Activated CD4-positive, alpha-beta T cell treated with anti-CD3 and anti-CD28 coated beads for 4 hours (primary cell): Measurements from ENCODE around the gene FXYD2.

Experiments
- DNase-seq, 2 donors: peaks; one replicate each; pipeline ENCODE4 v3.0.0-alpha.2; 2020

FXYD2 gene

DNA sequence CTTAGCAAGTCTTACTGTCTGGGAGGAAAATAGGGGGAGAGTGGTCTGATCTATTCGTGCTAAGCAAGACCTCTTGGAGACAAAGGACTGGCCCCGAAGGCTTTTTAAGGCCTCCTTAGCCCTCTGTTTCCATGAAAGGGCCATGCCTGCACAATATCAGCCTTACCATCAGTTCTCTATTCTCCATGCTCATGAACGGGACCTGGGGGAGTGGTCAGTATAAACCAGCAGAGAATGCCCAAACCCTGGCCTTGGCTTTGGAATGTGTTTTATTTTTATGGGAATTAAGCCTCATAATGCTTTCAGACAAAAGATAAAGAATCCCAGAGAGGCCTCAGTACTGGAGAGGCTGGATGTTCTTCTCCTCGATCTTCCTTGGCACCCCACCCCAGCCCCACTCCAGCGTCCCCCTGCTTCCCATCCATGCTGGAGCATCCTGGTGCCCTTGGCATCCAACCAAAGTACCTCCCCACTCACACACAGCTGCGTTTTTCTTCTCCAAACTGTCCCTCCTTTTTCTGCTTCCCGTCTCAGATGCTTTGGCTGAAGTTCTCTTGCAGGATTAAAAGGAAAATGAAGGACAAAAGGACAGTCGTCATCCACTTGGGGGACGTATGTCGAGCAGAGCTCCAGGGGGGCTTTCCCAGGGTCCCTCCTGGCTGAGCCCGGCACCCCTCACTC lies 33.3 kb upstream of the FXYD2 start:
- no peak for DNase-seq

DNA sequence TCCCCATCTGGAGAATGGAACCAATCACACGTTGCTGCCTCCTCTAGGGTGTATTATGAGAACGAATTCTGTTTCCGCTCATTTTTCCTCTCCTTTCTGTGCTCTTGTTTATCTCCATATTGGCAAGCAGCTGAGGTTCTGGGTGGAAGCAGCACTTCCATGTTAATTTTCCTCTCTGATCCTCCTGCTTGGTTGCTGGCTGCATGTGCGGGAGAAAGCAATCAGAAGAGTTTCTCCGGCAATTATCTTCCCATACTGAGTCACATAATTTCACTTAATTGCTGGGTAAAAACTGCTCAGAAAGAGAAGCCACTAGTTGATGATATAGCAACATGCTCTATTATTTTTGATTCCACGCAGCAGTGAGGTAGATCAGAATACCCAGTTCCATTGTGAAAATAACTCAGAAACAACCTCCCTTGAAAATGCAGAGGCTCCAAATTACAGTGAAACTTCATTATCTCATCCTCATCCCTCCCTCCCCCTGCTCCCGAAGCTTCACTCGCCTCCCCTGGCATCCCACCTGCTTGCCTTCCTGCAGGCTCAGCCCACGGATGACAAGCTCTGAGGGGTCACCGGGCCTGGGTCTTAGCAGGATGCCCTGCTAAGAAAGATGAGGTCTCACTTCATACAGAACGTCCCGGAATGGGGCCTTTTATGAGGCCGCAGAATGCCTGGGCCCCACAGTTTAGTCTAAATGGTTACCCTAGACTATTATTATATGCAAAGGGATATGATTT lies 31.5 kb upstream of the FXYD2 start:
- no peak for DNase-seq

- no peak for DNase-seq
Observed at GRCh38 chr11:117855186-117855845, 30.8 kb upstream of the FXYD2 start.

DNA sequence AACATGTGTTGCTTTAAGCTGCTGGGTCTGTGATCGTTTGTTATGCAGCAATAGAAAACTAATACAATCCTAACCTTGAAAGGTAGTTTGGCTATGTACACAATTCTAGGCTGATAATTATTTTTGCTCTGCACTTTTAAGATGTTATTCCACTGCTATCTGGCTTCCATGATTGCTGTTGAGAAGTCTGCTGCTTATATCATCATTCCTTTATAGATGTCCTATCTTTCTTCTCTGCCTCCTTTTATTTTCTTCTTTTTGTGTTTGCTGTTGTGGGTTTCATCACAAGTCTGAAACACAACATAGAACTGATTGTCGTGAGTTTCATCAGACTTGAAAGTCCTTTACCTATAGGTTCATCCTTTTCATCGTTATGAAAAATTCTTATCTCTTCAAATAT lies 27.8 kb upstream of the FXYD2 start:
- DNase-seq = no peak

GRCh38 chr11:117851852-117852251 lies 27.3 kb upstream of the FXYD2 start:
- no peak for DNase-seq

DNA sequence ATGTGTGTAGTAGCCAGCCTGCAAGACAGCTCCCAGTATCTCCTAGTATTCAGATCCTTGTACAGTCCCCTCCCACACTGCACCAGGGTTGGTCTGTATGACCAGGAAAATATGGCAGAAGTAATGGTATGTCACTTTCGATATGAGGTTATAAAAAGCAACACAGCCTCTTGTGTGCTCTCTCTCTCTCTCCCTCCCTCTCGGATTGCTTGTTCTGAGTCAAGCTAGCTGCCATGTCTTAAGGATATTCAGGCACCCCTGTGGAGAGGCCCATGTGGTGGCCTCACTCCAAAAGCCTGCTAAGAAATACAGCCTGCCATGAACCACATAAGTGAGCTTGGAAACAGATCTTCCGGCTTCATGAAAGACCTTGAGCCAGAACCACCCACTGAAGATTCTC lies 26.6 kb upstream of the FXYD2 start:
- no peak for DNase-seq

DNA sequence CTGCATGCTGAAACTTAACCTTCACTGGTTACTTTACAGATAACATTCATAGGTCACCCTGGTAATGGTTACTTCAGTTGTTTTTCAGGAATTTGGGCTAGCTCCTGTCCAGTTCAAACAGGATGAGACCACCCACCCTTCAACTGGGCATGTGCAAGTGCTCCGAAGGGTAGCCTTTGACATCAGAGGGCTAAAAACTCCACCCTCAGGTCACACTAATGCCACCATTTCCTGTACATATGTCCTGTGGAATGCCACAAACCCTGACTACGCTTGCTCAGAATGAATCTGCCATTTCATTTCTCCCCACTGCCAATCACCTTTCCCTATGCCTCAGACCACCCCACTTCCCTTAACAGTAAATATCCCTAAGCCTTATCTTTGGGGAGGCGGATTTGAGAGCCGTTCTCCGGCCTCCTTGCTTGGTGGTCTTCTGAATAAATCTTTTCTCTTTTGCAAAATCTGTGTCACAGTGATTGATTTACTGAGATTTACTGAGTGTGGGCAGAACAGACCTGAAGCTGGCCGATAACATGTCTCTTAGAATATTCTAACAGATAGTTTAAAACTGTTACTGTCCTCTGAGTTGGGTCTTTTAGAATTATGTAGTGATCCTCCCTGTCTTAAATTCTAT lies 25.4 kb upstream of the FXYD2 start:
- DNase-seq = no peak

DNA sequence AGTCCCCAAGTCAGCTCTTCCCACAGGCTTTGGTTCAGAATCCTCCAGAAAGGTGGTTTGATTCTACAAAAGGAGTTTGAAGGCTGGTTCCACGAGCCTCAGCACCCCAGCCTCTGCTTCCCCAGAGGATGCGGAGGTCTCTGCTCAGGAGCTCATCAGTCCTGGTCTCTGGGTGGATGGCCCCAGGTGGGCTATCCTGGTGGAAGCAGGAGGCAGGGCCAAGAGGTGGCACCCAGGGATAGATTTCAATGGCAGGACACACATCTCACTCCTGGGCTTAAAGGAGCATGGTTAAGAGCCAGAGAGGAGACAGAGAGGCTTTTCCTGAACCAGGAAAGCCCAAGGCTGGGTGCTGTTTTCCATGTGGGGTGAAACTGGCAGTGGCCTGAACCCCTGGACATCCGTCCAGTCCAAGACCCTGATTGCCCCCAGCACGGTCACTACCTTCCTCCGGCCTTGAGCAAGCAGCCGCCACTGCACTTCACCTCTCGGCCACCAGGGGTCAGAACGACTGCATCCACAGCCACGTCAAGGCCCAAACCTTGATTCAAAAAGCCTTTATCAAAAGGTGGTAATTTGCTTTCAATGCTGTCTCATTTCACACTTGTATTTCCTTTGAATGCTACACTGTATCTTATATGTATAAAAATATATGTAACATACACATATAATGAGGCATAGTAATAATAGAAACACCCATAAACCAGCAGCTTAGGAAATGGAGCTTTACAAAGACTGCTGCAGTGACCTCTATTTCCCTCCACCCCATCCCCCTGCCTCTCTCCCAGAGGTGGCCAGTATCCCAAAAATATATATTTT lies 19.3 kb upstream of the FXYD2 start:
- DNase-seq = peak; percentile 71 to 85

DNA sequence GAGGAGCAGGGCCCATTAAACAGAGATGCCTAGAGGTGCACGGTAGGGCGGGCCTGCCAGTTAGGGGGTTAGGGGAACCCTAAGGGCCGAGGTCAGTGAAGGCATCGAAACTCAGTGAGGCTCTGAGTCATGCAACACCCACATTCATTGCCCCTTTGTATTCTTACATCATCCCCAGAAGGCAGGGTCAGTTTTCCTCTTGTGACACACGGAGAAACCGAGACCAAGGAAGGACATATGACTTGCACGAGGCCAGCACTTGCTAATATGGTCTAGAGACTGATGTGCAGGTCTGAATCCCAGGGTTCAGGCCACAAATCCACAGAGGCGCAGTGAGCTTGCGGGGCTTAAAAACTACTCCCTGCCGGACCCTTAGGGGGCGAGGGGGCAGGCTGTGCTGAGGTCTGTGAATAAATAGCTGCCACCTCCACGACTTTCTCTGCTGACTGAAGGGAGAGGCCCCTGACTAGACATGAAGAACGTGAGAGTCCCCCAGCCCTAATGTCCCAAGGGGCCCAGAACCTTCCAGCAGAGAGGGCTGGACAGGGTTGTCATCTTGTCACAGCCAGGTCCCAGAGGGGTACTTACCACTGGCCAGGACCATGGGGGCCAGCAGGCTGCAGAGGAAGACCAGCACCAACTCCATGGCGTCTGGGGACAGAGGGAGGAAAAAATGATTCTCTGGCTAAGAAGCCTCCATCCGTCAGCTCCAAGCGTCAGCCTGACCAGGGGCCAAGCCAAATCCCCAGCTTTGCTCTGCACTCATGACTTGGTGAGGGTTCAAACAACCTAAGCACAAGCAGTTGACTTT lies 17.8 kb upstream of the FXYD2 start:
- DNase-seq = no peak

GRCh38 chr11:117841551-117842031 lies 17.0 kb upstream of the FXYD2 start:
- no peak for DNase-seq

- no peak for DNase-seq
Observed at GRCh38 chr11:117840881-117841550, 16.5 kb upstream of the FXYD2 start.

DNA sequence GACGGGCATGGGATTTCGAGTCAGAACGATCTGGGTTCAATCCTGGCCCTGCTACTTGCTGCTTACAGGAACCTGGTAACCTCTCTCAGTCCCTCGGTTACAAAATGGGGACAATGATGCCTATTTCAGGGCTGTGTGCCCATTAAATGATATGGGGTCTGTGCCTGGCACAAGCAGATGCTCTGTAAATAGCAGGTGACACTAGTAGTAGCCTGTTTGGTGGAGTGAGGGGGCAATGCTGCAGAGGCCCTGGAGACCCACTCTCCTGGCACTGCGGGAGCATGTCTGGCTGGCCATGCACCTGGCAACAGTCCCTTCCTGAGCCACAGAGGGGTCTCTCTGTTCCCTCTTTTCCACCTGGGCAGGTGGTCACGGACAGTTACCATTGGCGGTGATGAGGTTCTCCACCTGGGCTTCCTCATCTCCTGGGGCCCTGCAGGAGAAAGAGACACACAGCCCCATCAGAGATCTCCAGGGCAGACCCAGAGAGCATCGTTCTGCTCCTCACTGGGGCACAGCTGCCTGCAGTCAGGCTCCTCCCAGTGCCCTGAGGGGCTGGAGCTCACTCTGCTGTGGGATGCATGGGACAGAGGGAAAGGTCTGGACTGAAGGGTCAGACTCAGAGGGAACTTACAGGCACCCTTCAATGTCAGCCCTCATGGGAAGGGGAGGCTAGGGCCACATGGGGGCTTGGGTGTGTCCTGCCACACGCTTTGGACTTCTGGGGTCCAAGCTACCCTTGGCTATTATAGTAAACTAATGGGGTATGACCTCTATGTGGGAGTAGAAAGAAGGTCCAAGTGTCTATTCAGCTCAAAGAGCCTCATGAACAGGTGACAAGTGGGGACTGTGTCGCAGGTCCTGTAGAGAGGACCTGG lies 15.6 kb upstream of the FXYD2 start:
- no peak for DNase-seq

GRCh38 chr11:117839380-117839881 lies 14.9 kb upstream of the FXYD2 start:
- DNase-seq = no peak

GRCh38 chr11:117838901-117839300 lies 14.4 kb upstream of the FXYD2 start:
- DNase-seq = no peak

- no peak for DNase-seq
Observed at GRCh38 chr11:117837791-117838190, 13.2 kb upstream of the FXYD2 start.

- no peak for DNase-seq
Observed at GRCh38 chr11:117837070-117837776, 12.7 kb upstream of the FXYD2 start.

- no peak for DNase-seq
Observed at GRCh38 chr11:117836077-117836960, 11.8 kb upstream of the FXYD2 start.

DNA sequence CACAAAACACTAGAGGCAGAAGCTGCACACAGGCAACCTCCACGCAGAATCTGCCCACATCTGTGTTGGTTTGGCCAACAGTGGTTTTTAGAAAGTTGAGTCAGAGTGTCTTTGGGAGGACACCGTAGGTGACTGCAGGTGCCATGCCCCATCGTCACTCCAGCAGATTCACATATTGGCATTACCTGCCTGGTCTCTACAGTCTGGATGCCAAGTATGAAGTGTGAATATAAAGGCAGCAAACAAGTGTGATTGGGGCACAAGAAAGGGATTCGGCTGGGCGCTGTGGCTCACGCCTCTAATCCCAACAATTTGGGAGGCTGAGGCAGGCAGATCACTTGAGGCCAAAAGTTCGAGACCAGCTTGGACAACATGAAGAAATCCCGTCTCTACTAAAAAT lies 11.0 kb upstream of the FXYD2 start:
- no peak for DNase-seq
